SK-N-SH treated with all-trans-retinoic acid at 6 μM for 48 hours (cell line): ENCODE data around the gene SLC38A4.

ENCODE experiments used
- PPARA ChIP-seq: fragments of 250-450 bp; sonication (Bioruptor Pico); IDR thresholded peaks from 2 replicates; pipeline ENCODE4 v1.5.0; 2020; ENCODE audit warnings: mild to moderate bottlenecking, borderline replicate concordance
- TOX ChIP-seq: fragments of 250-450 bp; sonication (Bioruptor Pico); IDR thresholded peaks from 2 replicates; pipeline ENCODE4 v1.8.0; 2021; ENCODE audit warnings: mild to moderate bottlenecking, moderate library complexity, borderline replicate concordance

DNA sequence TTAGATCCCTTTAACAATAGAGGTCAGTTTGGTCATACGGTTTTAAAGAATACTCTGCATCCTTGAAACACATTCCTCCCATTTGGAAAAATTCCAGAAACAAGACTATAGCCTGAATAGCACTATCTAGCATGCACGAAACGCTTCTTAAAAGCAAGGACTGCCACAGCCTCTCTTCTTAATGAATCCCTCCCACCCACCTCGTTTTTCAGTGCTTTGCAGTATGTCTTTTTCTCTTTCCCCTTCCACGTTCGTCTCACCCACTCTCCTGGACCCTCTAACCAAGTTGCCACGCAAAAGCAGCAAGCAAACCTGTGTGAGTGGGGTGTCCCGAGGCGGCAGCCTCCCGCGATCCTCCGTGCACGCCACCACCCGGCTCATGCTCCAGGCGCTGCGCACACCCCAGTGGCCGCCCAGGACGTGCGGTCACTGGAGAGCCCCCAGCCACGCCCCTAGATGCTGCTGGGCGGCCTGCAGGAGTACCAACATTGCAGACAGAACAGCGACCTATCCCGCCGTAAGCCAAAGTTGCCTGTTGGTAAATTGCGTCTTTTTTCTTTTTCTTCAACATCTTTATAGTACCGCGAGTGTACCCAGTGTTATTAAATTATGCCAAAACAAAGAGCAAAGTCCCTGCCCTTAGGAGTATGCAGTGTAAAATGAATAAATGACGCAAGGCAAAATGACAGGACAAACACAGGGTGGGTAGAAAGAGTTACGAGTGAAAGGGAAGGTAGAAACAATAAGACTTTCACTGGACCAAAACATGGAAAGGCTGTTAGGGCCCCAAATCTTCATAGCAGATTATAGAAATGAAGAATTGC is at the start of gene SLC38A4:
- TF ChIP-seq TOX (CRISPR knock-in tag) (no peak), PPARA (CRISPR knock-in tag) (no peak)
